ENCODE results near the gene SRSF2.
"Not testable (repeated sequence)": the region's sequence is repeated elsewhere in the genome, so short reads cannot be mapped to it uniquely, and the experiment has no call there.

The SRSF2 gene

DNA sequence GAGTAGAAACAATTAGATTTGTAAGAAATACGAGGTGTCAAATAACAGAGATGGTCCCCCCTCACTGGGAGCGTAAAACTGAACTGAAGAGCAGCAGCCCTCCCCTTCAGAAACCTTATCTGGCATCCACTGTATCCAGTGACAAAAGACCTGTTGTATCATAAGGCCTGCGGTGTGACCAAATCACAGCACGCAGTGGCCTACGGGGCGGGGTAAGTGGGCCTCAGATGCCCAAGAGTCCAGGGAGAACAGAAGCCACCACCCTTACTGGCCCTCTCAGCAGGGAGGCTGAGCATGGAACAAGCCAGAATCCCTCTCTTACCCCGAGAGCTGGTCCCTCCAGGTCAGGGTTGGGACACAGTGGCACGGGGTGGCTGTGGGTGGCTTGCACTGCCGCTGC lies 16.2 kb downstream of the SRSF2 start:
- no peak for DNase-seq (ENCODE audit: low spot score)

DNA sequence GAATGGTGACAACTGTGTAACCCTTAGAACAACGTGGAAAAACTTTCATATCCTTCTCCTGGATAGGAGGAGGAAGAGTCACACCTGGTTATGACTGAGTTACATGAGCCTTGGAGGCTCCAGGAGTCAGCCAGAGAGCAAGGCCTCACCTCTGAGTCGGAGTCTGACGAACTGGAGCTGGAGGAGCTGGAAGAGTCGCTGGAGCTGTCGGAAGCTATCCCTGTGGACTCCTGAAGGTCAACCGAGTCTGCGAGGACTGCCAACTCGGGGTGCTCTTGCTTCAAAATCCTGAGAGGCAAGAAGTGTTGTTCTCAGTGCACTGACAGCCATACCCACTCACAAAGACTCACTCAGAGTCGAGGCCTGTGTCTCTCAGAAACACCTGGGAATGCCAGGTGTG lies 16.9 kb downstream of the SRSF2 start:
- DNase-seq (ENCODE audit: low spot score): no peak

DNA sequence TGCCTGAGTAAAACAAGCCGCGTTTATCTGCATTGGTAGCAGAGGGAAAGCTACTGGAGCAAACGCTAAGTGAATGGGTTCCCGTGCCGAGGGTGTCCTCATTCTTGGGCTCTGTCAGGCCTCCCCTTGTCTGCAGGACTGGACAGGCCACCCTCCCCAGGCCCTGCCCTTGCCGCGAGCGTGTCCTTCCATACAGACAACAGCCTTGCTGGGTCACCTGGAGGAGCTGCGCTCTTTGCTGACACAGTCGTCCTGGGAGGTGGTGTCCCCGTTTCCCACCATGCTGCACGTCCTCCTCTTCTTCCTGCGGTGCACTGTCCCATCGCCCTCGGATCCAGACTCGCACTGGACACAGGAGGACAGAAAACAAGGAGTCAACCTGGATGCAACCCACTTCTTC lies 18.6 kb downstream of the SRSF2 start:
- DNase-seq (ENCODE audit: low spot score): no peak

DNA sequence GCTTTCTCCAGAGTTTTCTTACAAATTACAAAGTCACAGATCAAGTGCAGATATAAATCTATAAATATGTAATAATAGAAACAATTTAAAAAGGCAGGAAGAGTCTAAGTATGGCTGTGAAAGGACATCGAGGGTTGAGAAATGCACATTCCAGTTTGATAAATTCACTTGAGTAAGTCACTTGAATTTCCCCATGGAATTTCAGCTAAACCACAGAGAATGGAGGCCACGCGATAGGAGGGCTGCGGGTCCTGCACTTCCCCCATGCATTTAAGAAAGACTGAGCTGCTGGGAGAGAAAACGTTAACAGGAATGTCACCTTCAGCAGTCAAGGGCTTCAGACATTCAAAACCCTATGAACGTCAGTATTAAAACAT lies 20.3 kb downstream of the SRSF2 start:
- DNase-seq (ENCODE audit: low spot score): no peak

DNA sequence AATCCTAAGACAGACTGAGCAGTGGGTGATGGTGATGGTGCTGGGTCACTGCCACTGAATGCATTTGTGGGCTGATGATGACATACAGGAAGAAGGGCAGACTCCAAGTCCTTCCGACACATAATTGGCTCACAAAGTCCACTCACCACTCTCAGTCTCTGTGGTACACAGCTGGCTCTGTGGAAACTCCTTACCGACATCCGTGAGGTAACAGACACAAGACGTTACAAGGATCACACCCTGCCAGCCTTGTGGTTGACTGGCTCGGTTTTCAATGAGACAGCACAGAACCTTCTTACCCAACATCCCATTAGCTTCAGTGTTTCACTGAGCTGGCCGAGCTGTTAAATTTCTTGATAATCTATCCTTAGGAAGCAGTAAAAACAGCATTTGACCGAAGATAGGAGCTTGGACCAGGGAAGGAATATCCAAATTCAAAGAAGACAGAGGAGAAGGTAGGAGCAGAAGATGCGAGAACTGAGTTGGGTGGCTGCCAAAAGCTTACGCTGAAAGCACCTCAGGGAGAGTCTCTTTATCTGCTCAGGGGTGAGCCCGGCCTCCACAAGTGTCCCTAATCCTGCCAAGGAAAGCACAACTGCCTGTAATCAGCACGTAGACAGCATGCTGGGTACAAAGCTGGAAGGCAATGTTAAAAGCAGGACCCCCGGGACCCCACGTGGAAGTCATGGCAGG lies 20.8 kb downstream of the SRSF2 start:
- peak; percentile 84 for DNase-seq (ENCODE audit: low spot score)

DNA sequence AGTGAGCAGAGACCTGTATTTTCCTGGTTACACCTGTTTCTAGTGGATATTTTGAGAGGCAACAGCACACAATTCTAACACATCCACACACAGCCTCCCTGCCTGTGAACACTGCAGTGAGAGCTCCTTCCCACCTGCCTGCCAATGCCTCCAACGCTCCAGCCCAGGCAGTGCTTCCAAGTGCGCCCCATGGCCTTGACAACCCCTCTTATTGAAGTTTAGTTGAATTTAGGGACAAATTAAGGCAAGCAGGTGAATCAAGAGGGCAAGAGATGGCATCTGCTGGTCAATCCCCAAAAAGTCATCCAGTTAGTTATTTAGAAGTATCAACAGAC lies 21.7 kb downstream of the SRSF2 start:
- DNase-seq (ENCODE audit: low spot score): no peak

DNA sequence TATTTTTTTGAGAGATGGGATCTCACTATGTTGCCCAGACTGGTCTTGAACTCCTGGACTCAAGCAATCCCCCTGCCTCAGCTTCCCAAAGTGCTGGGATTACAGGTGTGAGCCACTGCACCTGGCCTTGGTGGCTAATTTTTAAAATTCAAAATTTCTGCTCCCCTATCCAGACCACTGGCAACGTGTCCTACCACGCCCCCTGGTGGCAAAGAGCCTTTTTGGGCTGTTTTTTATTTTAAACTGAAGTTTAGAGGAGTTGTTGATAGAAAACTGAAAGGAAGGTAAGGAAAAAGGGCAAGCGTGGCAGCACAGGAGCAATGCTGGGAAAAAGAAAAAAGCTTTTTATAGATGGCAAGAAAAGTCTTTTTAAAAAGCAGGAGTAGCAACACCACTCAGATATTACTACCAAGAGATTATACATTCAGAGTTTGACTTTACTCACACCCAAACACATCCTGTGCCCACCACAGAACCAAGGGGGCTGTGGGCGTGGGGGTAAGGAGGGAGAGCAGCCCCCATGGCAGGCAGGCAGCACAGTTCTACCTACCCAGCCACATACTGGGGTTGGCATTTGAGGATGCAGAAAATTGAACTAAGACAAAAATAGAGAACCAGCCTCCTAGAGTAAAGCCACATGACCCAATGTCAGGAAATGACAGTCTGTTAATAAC lies 22.2 kb downstream of the SRSF2 start:
- DNase-seq (ENCODE audit: low spot score): peak; percentile 78

DNA sequence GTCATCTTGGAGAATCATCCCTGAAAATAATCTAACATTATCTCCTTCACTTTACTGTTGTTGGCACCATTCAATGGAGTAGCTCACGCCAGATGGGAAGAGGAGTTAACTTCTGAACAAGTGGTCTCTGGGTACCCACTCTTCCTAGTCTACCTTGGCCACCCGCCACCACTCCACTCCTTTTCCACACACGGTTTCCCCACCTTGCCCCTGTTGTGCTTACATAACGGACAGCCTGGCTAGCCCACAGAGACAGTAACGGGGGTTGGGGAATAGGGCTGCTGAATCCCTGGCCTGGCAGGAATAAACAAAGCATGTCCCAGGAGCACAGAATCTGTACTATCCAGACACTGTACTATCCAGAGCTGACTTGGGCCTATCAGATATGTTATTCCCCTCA lies 22.8 kb downstream of the SRSF2 start:
- no peak for DNase-seq (ENCODE audit: low spot score)

DNA sequence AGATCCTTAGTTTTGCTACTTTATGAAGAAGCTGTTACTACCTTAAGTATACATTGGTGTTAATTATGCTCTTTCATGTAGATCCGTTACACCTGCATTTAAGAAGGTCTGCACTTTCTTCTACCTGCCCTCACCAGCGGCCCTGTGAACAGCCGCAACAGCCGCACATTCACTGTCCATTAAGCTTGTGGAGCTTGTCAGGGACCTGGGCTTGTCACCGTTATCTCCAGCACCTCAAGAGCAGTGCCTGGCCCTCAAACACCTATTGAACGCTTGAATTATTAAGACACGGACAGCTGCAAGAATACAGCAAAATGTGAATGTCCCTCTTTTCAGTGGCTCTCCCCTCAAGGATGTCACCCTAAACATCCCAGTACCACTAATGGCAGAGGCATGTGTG lies 23.4 kb downstream of the SRSF2 start:
- DNase-seq (ENCODE audit: low spot score): no peak

DNA sequence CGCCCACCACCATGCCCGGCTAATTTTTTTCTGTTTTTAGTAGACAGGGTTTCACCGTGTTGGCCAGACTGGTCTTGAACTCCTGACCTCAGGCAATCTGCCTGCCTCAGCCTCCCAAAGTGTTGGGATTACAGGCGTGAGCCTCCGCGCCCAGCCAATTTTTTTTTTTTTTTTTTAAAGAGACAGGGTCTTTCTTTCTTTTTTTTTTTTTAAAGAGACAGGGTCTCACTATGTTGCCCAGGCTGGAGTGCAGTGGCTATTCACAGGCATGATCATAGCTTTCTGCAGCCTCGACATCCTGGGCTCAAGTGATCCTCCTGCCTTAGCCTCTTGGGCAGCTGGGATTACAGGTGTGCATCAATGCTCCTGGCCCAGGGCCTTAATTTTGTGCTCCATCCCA lies 24.8 kb downstream of the SRSF2 start:
- not testable (repeated sequence) for DNase-seq (ENCODE audit: low spot score)

DNA sequence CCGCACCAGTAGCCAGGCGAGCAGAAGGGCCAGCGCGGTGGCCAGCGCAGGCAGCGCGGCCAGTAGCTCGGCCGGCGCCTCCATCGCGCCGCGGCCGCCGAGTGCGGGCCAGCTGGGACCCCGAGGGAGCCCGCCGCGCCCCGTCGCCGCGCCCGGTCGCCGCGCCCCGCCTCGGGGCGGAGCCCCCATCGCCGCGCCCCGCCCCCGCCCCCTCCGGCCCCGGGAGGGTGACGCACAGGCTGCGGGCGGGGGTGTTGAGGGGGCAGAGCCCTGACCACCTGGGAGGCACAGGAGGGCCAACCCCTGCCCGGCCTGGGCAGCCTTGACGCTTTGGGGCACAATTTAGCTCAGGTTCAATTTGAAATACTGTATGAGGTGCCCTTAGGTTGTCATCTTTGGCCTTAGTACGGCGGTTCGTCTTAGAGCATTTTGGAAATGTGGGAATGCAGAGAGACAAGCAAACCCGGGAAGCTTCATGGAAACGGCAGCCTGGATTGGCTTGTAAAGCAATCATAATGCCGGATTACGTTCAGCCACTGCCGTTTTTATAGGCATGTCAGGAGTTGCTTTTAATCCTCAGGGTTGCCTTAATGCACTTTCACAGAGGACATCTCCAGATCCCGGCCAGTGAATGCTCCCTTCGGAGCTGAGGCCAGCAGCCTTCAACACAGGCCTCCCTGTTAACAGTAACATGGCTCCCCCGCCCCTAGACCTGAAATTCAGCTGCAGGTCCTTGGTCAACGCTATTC lies 26.1 kb downstream of the SRSF2 start, which contains the start of gene MXRA7:
TSS of gene MXRA7 (minus strand) at position 103 of the 749 bp plus-strand sequence. CDS start at position 84, 19 bp downstream.
- peak; percentile 52 for DNase-seq (ENCODE audit: low spot score)

DNA sequence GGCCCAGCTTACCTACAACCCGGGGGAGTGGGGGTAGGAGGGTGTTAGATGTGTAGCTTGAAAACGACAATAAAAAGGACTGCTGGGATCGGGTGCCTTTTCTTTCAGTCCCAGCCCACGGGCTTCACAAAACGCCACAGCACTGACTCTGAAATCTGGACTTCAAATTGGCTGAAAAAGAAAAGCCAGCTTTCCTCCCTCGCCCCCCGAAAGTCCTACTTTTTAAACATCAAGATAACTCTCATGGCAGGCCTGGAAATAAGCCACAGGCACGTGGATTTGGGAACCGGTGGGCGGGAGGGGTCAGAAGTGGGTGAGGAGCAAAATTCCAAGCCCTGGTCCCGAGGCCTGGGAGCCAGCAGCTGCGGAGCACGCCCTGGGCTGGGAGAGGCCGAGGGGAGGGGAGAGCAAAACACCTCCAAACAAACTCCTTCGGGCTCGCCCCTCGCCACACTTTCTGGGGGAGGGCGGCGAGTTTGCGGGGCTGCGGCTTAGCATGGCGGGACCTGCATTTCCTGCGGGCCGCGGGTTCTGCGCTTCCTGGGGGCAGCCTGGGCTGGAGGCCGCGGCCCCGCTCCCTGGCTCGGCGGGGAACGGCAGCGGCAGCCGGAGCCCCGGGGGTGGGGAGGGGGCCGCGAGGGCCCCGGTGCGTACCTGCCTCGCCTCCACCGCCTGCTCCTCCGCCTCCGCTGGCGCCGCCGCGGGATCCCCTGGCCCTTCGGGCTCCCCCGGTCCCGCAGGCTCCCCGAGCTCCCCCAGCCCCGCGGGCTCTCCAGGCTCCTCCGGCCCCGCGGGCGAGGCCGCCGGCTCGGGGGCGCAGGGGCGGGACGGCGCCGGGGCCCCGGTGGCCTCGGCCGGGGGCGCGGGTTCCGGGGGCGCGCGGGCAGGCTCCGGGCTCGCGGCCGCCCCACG lies 26.9 kb downstream of the SRSF2 start:
- DNase-seq (ENCODE audit: low spot score): not testable (repeated sequence)

DNA sequence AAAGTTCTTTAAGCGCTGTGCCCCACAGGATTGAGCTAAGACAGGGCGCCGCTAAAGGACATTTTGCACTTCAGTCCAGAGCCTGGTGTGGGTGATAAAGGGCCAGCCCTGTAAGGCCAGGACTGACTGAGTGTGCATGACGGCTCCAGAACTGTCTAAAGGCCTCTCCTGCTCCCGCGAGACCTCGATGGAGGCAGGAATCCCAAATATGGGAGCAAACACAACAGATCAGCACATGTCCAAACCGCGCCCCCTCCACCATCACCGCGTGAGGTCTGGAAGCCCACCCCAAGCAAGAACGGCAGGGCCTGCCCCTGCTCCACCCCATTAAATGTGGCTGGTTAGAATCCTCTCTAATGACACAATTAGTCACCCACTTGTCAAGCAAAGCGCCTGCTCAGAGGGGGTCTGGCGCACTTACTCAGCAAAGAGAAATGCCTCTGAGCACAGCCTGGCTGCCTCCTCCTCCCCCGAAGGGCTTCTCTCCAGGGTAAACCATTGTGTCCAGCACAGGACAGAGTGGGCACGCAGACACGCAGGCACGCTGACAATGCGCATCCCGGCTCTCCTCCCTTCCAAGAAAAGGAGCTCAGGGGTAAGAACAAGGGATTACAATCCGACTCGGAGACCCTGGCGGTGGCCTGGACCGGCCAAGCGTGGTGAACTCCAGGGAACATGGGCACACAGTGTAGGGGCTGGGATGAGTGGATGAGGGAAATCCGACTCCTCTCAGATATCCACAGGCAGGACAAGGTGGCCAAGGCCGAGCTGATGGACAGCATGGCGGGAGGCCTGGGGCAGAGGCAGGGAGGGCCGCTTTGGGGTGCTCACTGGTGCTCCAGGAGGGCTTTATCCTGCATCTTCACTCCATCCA lies 27.8 kb downstream of the SRSF2 start:
- no peak for DNase-seq (ENCODE audit: low spot score)

DNA sequence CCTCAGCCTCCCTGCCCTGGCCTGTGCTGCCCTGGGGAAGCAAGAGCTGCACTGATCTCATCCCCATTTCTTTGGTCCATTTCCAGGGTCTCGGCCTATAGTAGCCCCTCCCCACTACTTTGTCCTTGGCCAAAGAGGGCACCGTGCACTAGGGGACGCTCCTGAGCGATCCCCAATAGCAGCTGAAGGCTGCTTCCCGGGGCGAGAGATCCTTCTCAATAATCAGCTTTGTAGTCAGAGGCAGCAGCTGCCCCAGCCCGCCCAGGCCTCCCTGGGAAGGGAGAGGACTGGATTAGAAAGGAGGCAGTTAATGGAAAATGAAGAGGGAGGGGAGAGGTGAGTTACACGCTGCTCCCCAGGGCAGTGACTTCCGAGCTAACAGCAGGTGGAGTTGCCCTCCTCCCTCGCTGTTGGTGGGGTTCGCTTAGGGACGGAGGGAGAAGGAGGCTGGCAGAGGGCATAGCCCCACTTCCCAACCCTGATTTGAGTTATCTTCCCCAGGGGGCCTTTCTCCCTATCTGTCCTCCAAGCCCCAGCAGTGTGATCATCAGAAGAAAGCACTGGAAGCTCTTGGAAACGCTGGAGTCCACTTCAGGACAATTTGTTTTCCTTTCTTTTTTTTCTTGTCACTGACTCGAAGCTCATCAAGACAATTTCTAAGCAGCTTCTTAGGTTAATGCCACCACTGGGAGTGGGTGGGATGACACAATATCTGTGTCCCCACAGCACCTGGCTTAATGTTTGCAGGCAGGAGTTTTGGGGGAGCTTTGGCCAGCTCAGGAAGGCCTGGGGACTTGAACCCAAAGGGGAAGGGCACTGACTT lies 28.9 kb downstream of the SRSF2 start:
- DNase-seq (ENCODE audit: low spot score): no peak

DNA sequence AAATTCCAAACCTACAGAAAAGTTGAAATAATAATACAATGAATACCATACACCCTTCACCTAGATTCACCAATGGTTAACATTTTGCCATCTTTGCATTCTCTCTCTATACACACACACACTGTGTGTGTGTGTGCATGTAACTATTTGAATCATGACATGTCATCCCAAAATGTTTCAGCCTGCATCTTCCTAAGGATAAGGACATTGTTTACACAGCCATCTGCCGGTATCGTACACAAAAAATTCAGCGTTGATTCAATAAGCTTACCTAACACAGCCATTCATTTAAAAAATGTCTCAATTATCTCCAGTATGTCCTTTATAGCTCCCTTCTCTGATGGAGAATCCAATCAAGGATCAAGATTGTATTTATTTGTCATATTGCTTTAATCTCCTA lies 30.3 kb downstream of the SRSF2 start:
- DNase-seq (ENCODE audit: low spot score): no peak

DNA sequence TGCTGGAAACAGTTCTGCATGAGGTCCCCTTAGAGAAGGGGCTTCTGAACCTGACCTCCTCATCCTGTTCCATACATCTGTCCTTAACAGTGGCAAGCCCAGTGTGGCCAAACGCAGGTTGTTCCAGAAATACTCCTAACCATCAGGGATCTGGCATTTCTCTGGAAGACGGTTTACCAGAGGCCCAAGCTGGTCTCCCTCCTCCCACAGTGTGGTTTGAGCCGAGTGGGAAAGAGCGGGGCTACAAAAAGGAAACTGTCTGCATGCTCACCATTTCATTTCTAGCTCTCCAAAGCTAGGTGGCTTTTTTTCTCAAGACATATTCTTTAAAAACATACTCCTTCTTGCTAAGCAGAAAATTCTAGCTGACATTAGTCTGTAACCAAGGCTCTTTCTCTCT lies 32.3 kb downstream of the SRSF2 start:
- DNase-seq (ENCODE audit: low spot score): no peak

DNA sequence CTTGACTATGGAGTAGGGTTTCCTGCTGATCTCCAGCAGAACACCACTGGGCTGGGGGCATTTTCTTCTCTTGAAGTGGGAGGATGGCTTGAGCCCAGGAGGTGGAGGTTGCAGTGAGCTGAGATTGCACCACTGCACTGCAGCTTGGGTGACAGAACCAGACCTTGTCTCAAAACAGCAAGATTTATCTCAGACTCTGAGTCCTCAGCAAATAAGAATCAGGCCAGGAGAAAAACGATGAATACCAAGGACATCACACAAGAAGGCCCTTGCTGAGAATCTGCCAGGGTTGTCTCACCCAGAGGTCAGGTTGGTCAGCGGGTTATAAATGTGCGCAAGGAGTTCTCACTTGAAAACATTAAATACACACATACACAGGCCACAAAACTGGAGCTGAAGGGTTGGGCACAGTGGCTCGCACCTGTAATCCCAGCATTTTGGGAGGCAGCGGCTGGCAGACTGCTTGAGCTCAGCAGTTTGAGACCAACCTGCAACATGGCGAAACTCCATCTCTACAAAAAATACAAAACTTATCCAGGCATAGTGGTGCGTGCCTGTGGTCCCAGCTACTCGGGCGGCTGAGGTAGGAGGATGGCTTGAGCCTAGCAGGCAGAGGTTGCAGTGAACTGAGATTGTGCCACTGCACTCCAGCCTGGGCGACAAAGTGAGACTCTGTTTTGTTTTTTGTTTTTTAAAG lies 34.0 kb downstream of the SRSF2 start:
- DNase-seq (ENCODE audit: low spot score): no peak

DNA sequence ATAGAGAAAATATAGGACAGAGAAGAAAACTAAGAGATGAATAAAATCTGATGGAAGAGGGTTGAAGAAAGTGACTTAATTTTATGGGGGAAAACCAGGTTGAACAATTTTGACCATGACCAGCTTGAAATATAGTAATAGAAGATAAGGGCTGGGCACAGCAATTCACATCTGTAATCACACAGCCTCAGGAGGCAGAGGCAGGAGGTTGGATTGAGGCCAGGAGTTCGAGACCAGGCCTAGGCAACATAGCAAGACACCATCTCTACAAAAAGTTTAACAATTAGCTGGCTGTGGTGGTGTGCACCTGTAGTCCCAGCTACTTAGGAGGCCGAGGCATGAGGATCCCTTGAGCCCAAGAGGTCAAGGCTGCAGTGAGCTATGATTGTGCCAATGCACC lies 35.1 kb downstream of the SRSF2 start:
- no peak for DNase-seq (ENCODE audit: low spot score)

DNA sequence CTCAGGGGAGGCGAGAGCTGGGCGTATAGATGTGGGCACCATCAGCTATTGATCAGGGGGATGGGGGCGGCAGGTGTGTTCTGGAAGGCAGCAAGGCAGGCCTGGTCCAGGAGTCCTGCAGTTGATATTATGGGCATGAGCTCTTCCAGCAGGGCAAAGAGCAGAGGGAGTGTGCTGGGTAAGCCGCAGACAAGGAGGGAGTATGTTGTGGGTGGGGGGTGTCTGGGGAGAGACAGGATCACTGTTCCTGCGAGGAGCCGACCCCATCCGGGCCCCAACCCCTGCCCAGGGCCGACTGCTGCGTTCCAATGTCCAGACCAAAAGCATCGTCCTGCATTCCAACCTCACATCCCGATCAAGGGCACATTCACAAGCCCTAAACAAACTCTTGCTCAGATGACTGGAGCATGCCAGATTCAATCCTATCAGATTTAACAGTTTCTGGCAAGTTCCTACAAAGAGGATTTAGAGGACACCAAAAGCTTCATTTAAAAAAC lies 35.6 kb downstream of the SRSF2 start:
- DNase-seq (ENCODE audit: low spot score): no peak
